GM18858 (cell line): ENCODE data around the gene SH2D4B.
"Not testable (repeated sequence)": the region's sequence is repeated elsewhere in the genome, so short reads cannot be mapped to it uniquely, and the experiment has no call there.

ENCODE experiments used
- ATAC-seq: cut with Tn5 transposase; IDR thresholded peaks from one replicate; pipeline ENCODE4 v1.9.1; 2021; ENCODE audit not compliant: unreplicated experiment

The SH2D4B gene

GRCh38 chr10:80523773-80524172 lies 13.9 kb upstream of the SH2D4B start:
- no peak for ATAC-seq

GRCh38 chr10:80524190-80524909 lies 13.4 kb upstream of the SH2D4B start:
- no peak for ATAC-seq

GRCh38 chr10:80526218-80526617 lies 11.5 kb upstream of the SH2D4B start:
- ATAC-seq, result no peak

- no peak for ATAC-seq
These were observed 11.0 kb upstream of the SH2D4B start for GRCh38 chr10:80526742-80527141.

GRCh38 chr10:80528185-80528700 lies 9.5 kb upstream of the SH2D4B start:
- ATAC-seq, result no peak

- ATAC-seq, result no peak
These were observed 8.8 kb upstream of the SH2D4B start for GRCh38 chr10:80528901-80529300.

GRCh38 chr10:80529604-80530003 lies 8.1 kb upstream of the SH2D4B start:
- no peak for ATAC-seq

GRCh38 chr10:80530251-80530650 lies 7.5 kb upstream of the SH2D4B start:
- ATAC-seq, result peak; percentile 59

GRCh38 chr10:80530816-80531215 lies 6.9 kb upstream of the SH2D4B start:
- ATAC-seq, result no peak

GRCh38 chr10:80532571-80532970 lies 5.1 kb upstream of the SH2D4B start:
- no peak for ATAC-seq

GRCh38 chr10:80534059-80534458 lies 3.6 kb upstream of the SH2D4B start:
- ATAC-seq, result not testable (repeated sequence)

GRCh38 chr10:80534646-80535045 lies 3.1 kb upstream of the SH2D4B start:
- not testable (repeated sequence) for ATAC-seq

- peak; percentile 54 for ATAC-seq
These were observed 1.9 kb upstream of the SH2D4B start for GRCh38 chr10:80535671-80536360.

GRCh38 chr10:80536361-80536835 lies 1.3 kb upstream of the SH2D4B start:
- no peak for ATAC-seq

- no peak for ATAC-seq
These were observed 491 bp upstream of the SH2D4B start for GRCh38 chr10:80537086-80537735.

GRCh38 chr10:80538481-80539185 lies 931 bp downstream of the SH2D4B start:
- ATAC-seq, result no peak

GRCh38 chr10:80539421-80540031 lies 1.8 kb downstream of the SH2D4B start:
- ATAC-seq, result peak; percentile 32

- ATAC-seq, result no peak
These were observed 2.4 kb downstream of the SH2D4B start for GRCh38 chr10:80540136-80540535.

- no peak for ATAC-seq
These were observed 2.9 kb downstream of the SH2D4B start for GRCh38 chr10:80540618-80540980.

- peak; percentile 56 for ATAC-seq
These were observed 3.5 kb downstream of the SH2D4B start for GRCh38 chr10:80540981-80541750.
